ENCODE results near the gene PRMT6.
A peak's percentile ranks its signal among the peaks of the same experiment; 100 is the strongest.
"Not testable (repeated sequence)": the region's sequence is repeated elsewhere in the genome, so short reads cannot be mapped to it uniquely, and the experiment has no call there.

Gene PRMT6

GRCh38 chr1:107056426-107057196 lies at the start of gene PRMT6:
Gene PRMT6 (plus strand): TSS chr1:107056674. CDS start chr1:107056716, 42 bp downstream.
- H3K36me3 ChIP-seq (ENCODE audit: control insufficient read depth in 5 of 5, insufficient read depth in 5 of 5, low read length in 5 of 5): peaks cover 0 to 8% (median 5%) of the 10 kb centered on the region in 5 donors
- H3K27ac ChIP-seq (ENCODE audit: low read depth, low read length): peak within 1 kb of the TSS; percentile 57
- H3K9me3 ChIP-seq (ENCODE audit: control insufficient read depth in 5 of 5, low read length in 5 of 5): no peaks in the 10 kb centered on the region
- peak within 1 kb of the TSS; percentile 70 to 92 (median 73) for H3K9ac ChIP-seq (ENCODE audit: low read length in 5 of 5)
- H3K4me1 ChIP-seq (ENCODE audit: control insufficient read depth in 5 of 5, insufficient read depth in 5 of 5, low read length in 5 of 5): peaks cover 0 to 21% (median 19%) of the 10 kb centered on the region in 5 donors
- peak within 1 kb of the TSS; percentile 90 to 100 (median 97) for H3K4me3 ChIP-seq (ENCODE audit: low read depth in 1 of 5, low read length in 5 of 5)
- no peaks in the 10 kb centered on the region for H3K27me3 ChIP-seq (ENCODE audit: control insufficient read depth in 5 of 5, insufficient read depth in 4 of 5, low read length in 5 of 5)

DNA sequence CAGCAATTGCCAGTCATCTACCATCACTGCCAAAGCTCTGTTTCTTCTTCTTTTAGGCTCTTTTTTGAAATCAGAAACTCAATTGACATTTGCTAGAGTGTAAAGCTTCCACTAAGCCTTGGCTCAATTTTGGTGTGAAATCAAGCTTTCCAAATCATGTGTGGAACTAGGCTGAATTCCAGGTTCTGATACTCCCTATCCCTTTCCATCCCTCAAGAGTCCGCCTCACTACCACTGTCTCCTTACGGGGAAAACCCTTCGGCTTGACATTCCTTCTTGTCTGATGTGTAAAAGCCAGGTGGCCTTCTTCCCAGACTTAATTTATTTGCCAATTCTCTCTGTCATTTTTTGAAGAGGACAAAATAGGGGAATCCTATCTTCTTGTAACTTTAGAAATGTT lies 47.2 kb upstream of the PRMT6 start:
- Histone ChIP-seq H3K9ac (ENCODE audit: low read length in 5 of 5) (no peak overlapping the region), H3K36me3 (ENCODE audit: control insufficient read depth in 5 of 5, insufficient read depth in 5 of 5, low read length in 5 of 5) (no peaks in the 10 kb centered on the region), H3K27me3 (ENCODE audit: control insufficient read depth in 5 of 5, insufficient read depth in 4 of 5, low read length in 5 of 5) (no peaks in the 10 kb centered on the region), H3K9me3 (ENCODE audit: control insufficient read depth in 5 of 5, low read length in 5 of 5) (no peaks in the 10 kb centered on the region), H3K27ac (ENCODE audit: low read depth, low read length) (no peak overlapping the region), H3K4me3 (ENCODE audit: low read depth in 1 of 5, low read length in 5 of 5) (no peak overlapping the region), H3K4me1 (ENCODE audit: control insufficient read depth in 5 of 5, insufficient read depth in 5 of 5, low read length in 5 of 5) (no peaks in the 10 kb centered on the region)

- Histone ChIP-seq H3K9me3 (ENCODE audit: control insufficient read depth in 5 of 5, low read length in 5 of 5) (no peaks in the 10 kb centered on the region), H3K36me3 (ENCODE audit: control insufficient read depth in 5 of 5, insufficient read depth in 5 of 5, low read length in 5 of 5) (no peaks in the 10 kb centered on the region), H3K27me3 (ENCODE audit: control insufficient read depth in 5 of 5, insufficient read depth in 4 of 5, low read length in 5 of 5) (no peaks in the 10 kb centered on the region), H3K4me1 (ENCODE audit: control insufficient read depth in 5 of 5, insufficient read depth in 5 of 5, low read length in 5 of 5) (no peaks in the 10 kb centered on the region), H3K9ac (ENCODE audit: low read length in 5 of 5) (no peak overlapping the region), H3K27ac (ENCODE audit: low read depth, low read length) (no peak overlapping the region), H3K4me3 (ENCODE audit: low read depth in 1 of 5, low read length in 5 of 5) (no peak overlapping the region)
These were observed 45.9 kb upstream of the PRMT6 start for GRCh38 chr1:107010582-107010981.

DNA sequence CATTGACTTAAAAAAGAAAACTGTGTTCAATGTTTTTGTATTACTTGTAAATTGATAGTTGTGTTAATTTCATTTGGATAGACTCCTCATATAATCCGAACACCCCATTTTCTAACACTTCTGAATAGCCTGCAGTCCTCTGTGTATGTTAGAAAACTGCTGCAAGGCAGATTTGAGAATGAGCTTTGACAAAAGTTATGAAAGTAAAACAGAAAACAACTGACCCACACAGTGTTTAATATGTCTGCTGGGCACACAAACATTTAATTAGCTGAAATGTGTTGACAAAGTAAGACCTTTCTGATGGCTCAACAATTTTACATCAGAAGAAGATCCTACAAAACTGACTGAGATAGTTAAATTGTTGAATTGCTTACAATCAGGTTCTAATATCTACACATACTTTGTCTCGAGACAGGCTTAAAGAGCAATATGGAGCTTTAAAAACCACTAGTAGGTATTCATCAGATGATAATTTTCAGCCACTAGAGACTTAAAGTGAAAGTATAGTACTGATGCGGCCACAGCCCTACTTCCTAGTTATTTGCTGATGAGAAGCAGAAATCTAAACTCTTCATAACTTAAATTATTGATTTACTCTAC lies 40.0 kb upstream of the PRMT6 start:
- Histone ChIP-seq H3K4me3 (ENCODE audit: low read depth in 1 of 5, low read length in 5 of 5) (no peak overlapping the region), H3K9ac (ENCODE audit: low read length in 5 of 5) (no peak overlapping the region), H3K27ac (ENCODE audit: low read depth, low read length) (no peak overlapping the region), H3K4me1 (ENCODE audit: control insufficient read depth in 5 of 5, insufficient read depth in 5 of 5, low read length in 5 of 5) (no peaks in the 10 kb centered on the region), H3K36me3 (ENCODE audit: control insufficient read depth in 5 of 5, insufficient read depth in 5 of 5, low read length in 5 of 5) (no peaks in the 10 kb centered on the region), H3K27me3 (ENCODE audit: control insufficient read depth in 5 of 5, insufficient read depth in 4 of 5, low read length in 5 of 5) (no peaks in the 10 kb centered on the region), H3K9me3 (ENCODE audit: control insufficient read depth in 5 of 5, low read length in 5 of 5) (no peaks in the 10 kb centered on the region)

GRCh38 chr1:107018445-107018844 lies 38.0 kb upstream of the PRMT6 start:
- H3K9ac ChIP-seq (ENCODE audit: low read length in 5 of 5): no peak overlapping the region
- no peaks in the 10 kb centered on the region for H3K4me1 ChIP-seq (ENCODE audit: control insufficient read depth in 5 of 5, insufficient read depth in 5 of 5, low read length in 5 of 5)
- no peak overlapping the region for H3K27ac ChIP-seq (ENCODE audit: low read depth, low read length)
- H3K36me3 ChIP-seq (ENCODE audit: control insufficient read depth in 5 of 5, insufficient read depth in 5 of 5, low read length in 5 of 5): no peaks in the 10 kb centered on the region
- no peak overlapping the region for H3K4me3 ChIP-seq (ENCODE audit: low read depth in 1 of 5, low read length in 5 of 5)
- no peaks in the 10 kb centered on the region for H3K9me3 ChIP-seq (ENCODE audit: control insufficient read depth in 5 of 5, low read length in 5 of 5)
- no peaks in the 10 kb centered on the region for H3K27me3 ChIP-seq (ENCODE audit: control insufficient read depth in 5 of 5, insufficient read depth in 4 of 5, low read length in 5 of 5)

DNA sequence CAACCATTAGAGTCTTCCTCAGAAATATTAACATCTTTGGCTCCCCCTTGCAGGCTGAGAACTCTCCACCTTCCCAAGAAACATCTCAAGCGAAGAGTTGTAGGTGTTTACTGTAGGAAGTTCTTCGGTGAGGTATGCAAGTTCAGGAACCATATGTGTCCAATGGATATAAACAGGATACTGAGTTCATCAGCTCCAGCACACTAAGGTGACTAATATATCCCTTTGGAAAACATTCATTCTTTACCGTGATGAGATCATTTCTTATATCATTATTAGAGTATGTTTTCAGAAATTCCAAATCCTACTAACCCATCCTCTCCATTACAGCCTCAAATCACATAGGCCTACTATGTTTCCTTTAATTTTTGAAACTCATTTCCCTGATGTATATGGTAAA lies 37.3 kb upstream of the PRMT6 start:
- H3K4me3 ChIP-seq (ENCODE audit: low read depth in 1 of 5, low read length in 5 of 5): no peak overlapping the region
- H3K27me3 ChIP-seq (ENCODE audit: control insufficient read depth in 5 of 5, insufficient read depth in 4 of 5, low read length in 5 of 5): no peaks in the 10 kb centered on the region
- H3K9ac ChIP-seq (ENCODE audit: low read length in 5 of 5): no peak overlapping the region
- H3K4me1 ChIP-seq (ENCODE audit: control insufficient read depth in 5 of 5, insufficient read depth in 5 of 5, low read length in 5 of 5): no peaks in the 10 kb centered on the region
- H3K9me3 ChIP-seq (ENCODE audit: control insufficient read depth in 5 of 5, low read length in 5 of 5): no peaks in the 10 kb centered on the region
- H3K36me3 ChIP-seq (ENCODE audit: control insufficient read depth in 5 of 5, insufficient read depth in 5 of 5, low read length in 5 of 5): no peaks in the 10 kb centered on the region
- H3K27ac ChIP-seq (ENCODE audit: low read depth, low read length): no peak overlapping the region

- not testable (repeated sequence) for H3K36me3 ChIP-seq (ENCODE audit: control insufficient read depth in 5 of 5, insufficient read depth in 5 of 5, low read length in 5 of 5); H3K27ac ChIP-seq (ENCODE audit: low read depth, low read length); H3K4me3 ChIP-seq (ENCODE audit: low read depth in 1 of 5, low read length in 5 of 5); H3K4me1 ChIP-seq (ENCODE audit: control insufficient read depth in 5 of 5, insufficient read depth in 5 of 5, low read length in 5 of 5); H3K27me3 ChIP-seq (ENCODE audit: control insufficient read depth in 5 of 5, insufficient read depth in 4 of 5, low read length in 5 of 5); H3K9ac ChIP-seq (ENCODE audit: low read length in 5 of 5)
- peaks cover 0 to 10% (median 3%) of the 10 kb centered on the region in 5 donors for H3K9me3 ChIP-seq (ENCODE audit: control insufficient read depth in 5 of 5, low read length in 5 of 5)
These were observed 17.6 kb upstream of the PRMT6 start for GRCh38 chr1:107038874-107039273.

- H3K4me3 ChIP-seq (ENCODE audit: low read depth in 1 of 5, low read length in 5 of 5); H3K36me3 ChIP-seq (ENCODE audit: control insufficient read depth in 5 of 5, insufficient read depth in 5 of 5, low read length in 5 of 5); H3K27ac ChIP-seq (ENCODE audit: low read depth, low read length); H3K9ac ChIP-seq (ENCODE audit: low read length in 5 of 5); H3K4me1 ChIP-seq (ENCODE audit: control insufficient read depth in 5 of 5, insufficient read depth in 5 of 5, low read length in 5 of 5); H3K27me3 ChIP-seq (ENCODE audit: control insufficient read depth in 5 of 5, insufficient read depth in 4 of 5, low read length in 5 of 5): not testable (repeated sequence)
- peaks cover 0 to 11% (median 2%) of the 10 kb centered on the region in 5 donors for H3K9me3 ChIP-seq (ENCODE audit: control insufficient read depth in 5 of 5, low read length in 5 of 5)
These were observed 11.9 kb upstream of the PRMT6 start for GRCh38 chr1:107044310-107045220.

- Histone ChIP-seq H3K27ac (ENCODE audit: low read depth, low read length) (no peak overlapping the region), H3K36me3 (ENCODE audit: control insufficient read depth in 5 of 5, insufficient read depth in 5 of 5, low read length in 5 of 5) (no peaks in the 10 kb centered on the region), H3K27me3 (ENCODE audit: control insufficient read depth in 5 of 5, insufficient read depth in 4 of 5, low read length in 5 of 5) (no peaks in the 10 kb centered on the region), H3K4me3 (ENCODE audit: low read depth in 1 of 5, low read length in 5 of 5) (no peak overlapping the region), H3K9me3 (ENCODE audit: control insufficient read depth in 5 of 5, low read length in 5 of 5) (peaks cover 0 to 5% (median 0%) of the 10 kb centered on the region in 5 donors), H3K4me1 (ENCODE audit: control insufficient read depth in 5 of 5, insufficient read depth in 5 of 5, low read length in 5 of 5) (no peaks in the 10 kb centered on the region), H3K9ac (ENCODE audit: low read length in 5 of 5) (no peak overlapping the region)
These were observed 8.9 kb upstream of the PRMT6 start for GRCh38 chr1:107047602-107048001.

- Histone ChIP-seq H3K27ac (ENCODE audit: low read depth, low read length) (no peak overlapping the region), H3K36me3 (ENCODE audit: control insufficient read depth in 5 of 5, insufficient read depth in 5 of 5, low read length in 5 of 5) (no peaks in the 10 kb centered on the region), H3K9me3 (ENCODE audit: control insufficient read depth in 5 of 5, low read length in 5 of 5) (peaks cover 0 to 5% (median 0%) of the 10 kb centered on the region in 5 donors), H3K4me1 (ENCODE audit: control insufficient read depth in 5 of 5, insufficient read depth in 5 of 5, low read length in 5 of 5) (no peaks in the 10 kb centered on the region), H3K4me3 (ENCODE audit: low read depth in 1 of 5, low read length in 5 of 5) (no peak overlapping the region), H3K9ac (ENCODE audit: low read length in 5 of 5) (no peak overlapping the region), H3K27me3 (ENCODE audit: control insufficient read depth in 5 of 5, insufficient read depth in 4 of 5, low read length in 5 of 5) (no peaks in the 10 kb centered on the region)
These were observed 8.2 kb upstream of the PRMT6 start for GRCh38 chr1:107048241-107048640.
